Testis (tissue), 3 donors: ENCODE results near the gene GAB2. TPM values are rescaled to one million over a fixed set of nuclear protein-coding genes. Genes with fewer than 3 reads are reported as not detected.

Source experiments
- DNase-seq: peaks from one replicate; pipeline ENCODE4 v3.0.0-alpha.2; 2019
- H3K27ac ChIP-seq, 2 donors: fragments of 200-600 bp; sonication (generic); one replicate each; pipeline ENCODE4 v1.5.1; 2019
- H3K27me3 ChIP-seq: fragments of 200-600 bp; sonication (generic); one replicate; pipeline ENCODE4 v1.5.1; 2019
- H3K36me3 ChIP-seq: fragments of 200-600 bp; sonication (generic); one replicate; pipeline ENCODE4 v1.5.1; 2017; ENCODE audit warnings: low read depth; ENCODE audit errors: missing control alignments
- H3K4me1 ChIP-seq: fragments of 200-600 bp; sonication (generic); one replicate; pipeline ENCODE4 v1.5.1; 2019
- H3K4me3 ChIP-seq, 2 donors: fragments of 200-600 bp; sonication (generic); one replicate each; pipeline ENCODE4 v1.5.1; 2017 to 2019
- H3K9me3 ChIP-seq: fragments of 200-600 bp; sonication (generic); one replicate; pipeline ENCODE4 v1.5.1; 2017
- CTCF ChIP-seq, 3 experiments: fragments of 450-650 bp in 2 of 3; fragments of 200-600 bp in 1 of 3; sonication (generic) in 1 of 3; IDR thresholded peaks; one replicate each; pipeline ENCODE4 v1.5.1; 2016 to 2019; ENCODE audit warnings: antibody characterized with exemption in 3 of 3, mild to moderate bottlenecking in 2 of 3, moderate library complexity in 1 of 3
- POLR2A ChIP-seq: fragments of 450-650 bp; IDR thresholded peaks from one replicate; pipeline ENCODE4 v1.6.1; 2017; ENCODE audit warnings: antibody characterized with exemption, mild to moderate bottlenecking, moderate library complexity
- WGBS, 2 donors: methylation state at CpG; one replicate each; pipeline ENCODE4 v1.1.5; 2018; 5-methylcytosine and 5-hydroxymethylcytosine counted together
- intact Hi-C: fragments of 100-400 bp; cut with DNase I; formaldehyde crosslinking; loops from one replicate; pipeline ENCODE4 v1.15.1; 2023; ENCODE audit warnings: low total_unique reads
- polyA plus RNA-seq: library from polyadenylated mRNA; stranded (reverse); fragments of 350-450 nt; fragmentation: Illumina TruSeq; extraction: RNeasy Lipid Tissue Mini Kit (QIAGEN cat#74804); gene quantifications from one replicate; pipeline ENCODE4 v1.2.3, GENCODE V29; 2014; ENCODE audit warnings: low read depth, low replicate concordance; ENCODE audit not compliant: insufficient read depth
- total RNA-seq, 2 donors: library from RNA; depleted of rRNA; stranded (reverse); fragments of >200 nt; gene quantifications; one replicate each; pipeline ENCODE4 v1.2.3, GENCODE V29; 2016

The GAB2 gene
- total and polyA plus RNA-seq, 3 donors from 2014 or later: 9.2 to 14.3 (median 10.9) TPM

DNA sequence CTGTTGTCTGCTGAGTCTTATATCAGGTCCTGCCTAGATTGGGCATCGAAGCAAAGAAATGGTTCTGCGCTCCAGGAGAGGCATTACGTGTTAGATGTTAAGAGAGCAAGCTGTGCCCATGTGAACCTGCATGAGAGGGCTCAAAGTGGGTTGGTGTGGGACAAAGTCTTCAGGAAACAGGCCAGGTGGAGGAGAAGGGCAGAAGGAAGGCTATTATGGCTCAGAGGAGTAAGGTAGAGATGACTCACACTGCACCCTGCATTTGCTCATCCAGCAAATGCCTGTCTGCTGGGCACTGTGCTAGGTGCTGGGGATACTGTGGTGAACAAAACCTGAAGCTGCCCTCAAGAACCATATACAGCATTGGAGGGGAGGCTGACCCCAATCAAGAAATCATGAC lies 223.1 kb downstream of the GAB2 start:
- WGBS, 2 donors: 90 to 92% methylated on average over 3 of the region's 3 CpGs
- no peak for TF ChIP-seq POLR2A
- no peak for TF ChIP-seq CTCF (IDR thresholded peaks at IDR 0.05)
- Histone ChIP-seq H3K36me3 (no peaks in the 10 kb centered on the region), H3K27ac (no peak overlapping the region), H3K4me3 (no peak overlapping the region), H3K27me3 (no peaks in the 10 kb centered on the region), H3K4me1 (peaks cover 21% of the 10 kb centered on the region), H3K9me3 (no peaks in the 10 kb centered on the region)
- intact Hi-C loops: no loop called here
- no peak for DNase-seq

GRCh38 chr11:78193806-78194205 lies 223.8 kb downstream of the GAB2 start:
- WGBS, 2 donors: 93 to 96% methylated on average over 8 of the region's 8 CpGs
- H3K36me3 ChIP-seq: no peaks in the 10 kb centered on the region
- intact Hi-C loops: no loop called here

GRCh38 chr11:78192911-78193351 lies 224.7 kb downstream of the GAB2 start:
- no peak for DNase-seq
- H3K36me3 ChIP-seq: no peaks in the 10 kb centered on the region

More at GRCh38 chr11:78193806-78194205, 223.8 kb downstream of the GAB2 start:
- Histone ChIP-seq H3K27me3 (no peaks in the 10 kb centered on the region), H3K9me3 (no peaks in the 10 kb centered on the region), H3K4me3 (no peak overlapping the region), H3K27ac (no peak overlapping the region), H3K4me1 (peaks cover 23% of the 10 kb centered on the region)
- TF ChIP-seq CTCF (IDR thresholded peaks at IDR 0.05): no peak
- no peak for TF ChIP-seq POLR2A
- DNase-seq: no peak

GRCh38 chr11:78192223-78192719 lies 225.3 kb downstream of the GAB2 start:
- H3K4me1 ChIP-seq: peaks cover 27% of the 10 kb centered on the region
- intact Hi-C loops: no loop called here
- peak; percentile 85 for DNase-seq

More at GRCh38 chr11:78192911-78193351, 224.7 kb downstream of the GAB2 start:
- peaks cover 23% of the 10 kb centered on the region for H3K4me1 ChIP-seq
- no peak overlapping the region for H3K27ac ChIP-seq
- no peak overlapping the region for H3K4me3 ChIP-seq
- no peaks in the 10 kb centered on the region for H3K27me3 ChIP-seq
- WGBS, 2 donors: 76 to 81% methylated on average over 4 of the region's 4 CpGs
- no peak for TF ChIP-seq CTCF (IDR thresholded peaks at IDR 0.05)
- no peak for TF ChIP-seq POLR2A
- no peaks in the 10 kb centered on the region for H3K9me3 ChIP-seq
- intact Hi-C loops: no loop called here

More at GRCh38 chr11:78192223-78192719, 225.3 kb downstream of the GAB2 start:
- Histone ChIP-seq H3K9me3 (no peaks in the 10 kb centered on the region), H3K4me3 (no peak overlapping the region), H3K27ac (peak overlapping the region in 1 of 2 donors; percentile 41), H3K36me3 (no peaks in the 10 kb centered on the region), H3K27me3 (no peaks in the 10 kb centered on the region)
- 36 to 52% methylated on average over 6 of the region's 6 CpGs for WGBS, 2 donors
- TF ChIP-seq CTCF (IDR thresholded peaks at IDR 0.05) (no peak), POLR2A (no peak)
